HG02678 (cell line): ENCODE results near the gene NFX1.
"Not testable (repeated sequence)": the region's sequence is repeated elsewhere in the genome, so short reads cannot be mapped to it uniquely, and the experiment has no call there.

ENCODE experiments used
- ATAC-seq: cut with Tn5 transposase; IDR thresholded peaks from one replicate; pipeline ENCODE4 v1.9.1; 2021; ENCODE audit warnings: mild to moderate bottlenecking, moderate library complexity; ENCODE audit not compliant: unreplicated experiment

The NFX1 gene

GRCh38 chr9:33306037-33306436 lies 15.7 kb downstream of the NFX1 start:
- no peak for ATAC-seq

GRCh38 chr9:33307067-33307466 lies 16.8 kb downstream of the NFX1 start:
- ATAC-seq, result no peak

- ATAC-seq, result no peak
These were observed 19.6 kb downstream of the NFX1 start for GRCh38 chr9:33309903-33310302.

GRCh38 chr9:33310748-33311147 lies 20.4 kb downstream of the NFX1 start:
- no peak for ATAC-seq

- no peak for ATAC-seq
These were observed 21.6 kb downstream of the NFX1 start for GRCh38 chr9:33311953-33312352.

DNA sequence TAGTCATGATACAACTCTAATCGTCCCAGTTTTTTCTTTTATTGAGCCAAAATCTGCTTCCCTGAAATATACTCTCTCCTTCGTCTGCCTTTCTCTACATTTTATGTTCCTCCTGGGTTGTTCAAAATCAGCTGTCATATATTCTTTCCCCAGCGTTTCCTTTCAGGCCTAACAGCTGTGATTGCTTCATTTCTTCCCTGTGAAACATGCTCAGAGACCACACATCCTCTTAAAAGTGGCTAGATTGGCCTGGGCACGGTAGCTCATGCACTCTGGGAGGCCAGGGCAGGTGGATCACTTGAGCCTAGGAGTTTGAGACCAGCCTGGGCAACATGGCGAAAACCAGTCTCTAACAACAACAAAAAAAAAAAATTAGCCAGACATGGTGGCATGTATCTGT lies 25.1 kb downstream of the NFX1 start:
- no peak for ATAC-seq

DNA sequence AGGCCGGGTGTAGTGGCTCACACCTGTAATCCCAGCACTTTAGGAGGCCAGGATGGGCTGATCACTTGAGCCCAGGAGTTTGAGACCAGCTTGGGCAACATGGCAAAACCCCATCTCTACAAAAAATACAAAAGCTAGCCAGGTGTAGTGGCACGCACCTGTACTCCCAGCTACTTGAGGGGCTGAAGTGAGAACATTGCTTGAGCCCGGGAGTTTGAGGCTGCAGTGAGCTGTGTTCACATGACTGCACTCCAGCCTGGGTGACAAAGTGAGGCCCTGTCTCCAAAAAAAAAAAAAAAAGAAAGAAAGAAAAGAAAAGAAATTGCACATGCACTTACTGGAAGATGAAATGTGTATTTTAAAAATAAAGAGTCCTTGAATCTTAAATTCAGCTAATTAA lies 26.8 kb downstream of the NFX1 start:
- not testable (repeated sequence) for ATAC-seq

DNA sequence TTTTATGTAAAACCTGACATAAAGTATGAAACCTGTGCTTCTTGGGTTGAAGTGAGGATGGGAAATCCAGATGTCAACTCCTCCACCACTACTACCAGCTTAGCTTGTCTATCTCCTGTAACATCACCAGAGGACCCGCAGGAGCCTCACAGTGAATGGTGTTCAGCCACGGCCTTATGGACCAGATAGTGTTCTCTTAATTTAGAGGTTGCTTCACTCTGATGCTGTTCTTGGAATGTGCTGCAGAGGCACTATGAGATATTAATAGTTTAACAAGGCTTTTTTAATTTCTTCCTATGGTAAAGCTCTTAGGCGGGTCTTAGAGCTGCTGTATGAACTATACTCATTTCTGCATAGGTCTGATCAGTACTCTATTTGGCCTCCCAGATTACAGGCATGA lies 27.9 kb downstream of the NFX1 start:
- no peak for ATAC-seq

- no peak for ATAC-seq
These were observed 28.5 kb downstream of the NFX1 start for GRCh38 chr9:33318781-33319180.

DNA sequence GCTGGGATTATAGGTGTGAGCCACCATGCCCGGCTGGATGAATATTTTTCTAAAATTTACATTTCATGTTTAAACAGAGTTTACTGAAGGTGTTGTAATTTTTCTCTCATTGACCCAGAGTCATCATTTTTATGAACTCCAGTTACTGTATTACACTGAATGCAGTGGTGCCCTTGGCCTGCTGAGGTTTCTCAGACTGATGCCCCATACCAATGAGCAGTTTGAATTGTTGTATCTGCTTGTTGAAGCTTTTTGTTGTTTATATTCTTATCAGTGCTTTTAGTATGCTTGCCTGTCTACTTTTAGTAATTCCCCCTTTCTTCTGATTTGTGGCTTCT lies 29.9 kb downstream of the NFX1 start:
- no peak for ATAC-seq

GRCh38 chr9:33320568-33321261 lies 30.4 kb downstream of the NFX1 start:
- no peak for ATAC-seq

DNA sequence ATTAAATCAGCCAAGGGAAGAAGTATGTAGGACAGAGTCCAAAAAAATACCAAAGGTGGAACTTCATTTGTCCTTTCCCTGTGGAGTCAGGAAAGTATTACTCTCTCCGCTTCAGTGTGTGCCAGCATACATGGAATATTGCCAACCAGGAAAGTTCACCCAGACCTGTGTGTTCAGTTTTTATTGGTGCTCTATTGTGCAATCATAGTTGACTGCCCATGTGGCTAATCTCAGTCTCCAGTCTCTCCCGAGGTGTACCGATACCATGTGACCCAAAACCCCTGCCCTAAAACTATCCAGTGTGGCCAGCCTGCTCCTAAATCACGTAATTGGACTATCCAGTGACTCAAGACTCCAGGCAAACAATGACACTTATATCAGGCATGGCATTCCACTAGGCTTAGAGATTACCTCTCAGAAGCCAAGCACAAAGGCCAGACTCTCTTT lies 38.8 kb downstream of the NFX1 start:
- ATAC-seq, result no peak

DNA sequence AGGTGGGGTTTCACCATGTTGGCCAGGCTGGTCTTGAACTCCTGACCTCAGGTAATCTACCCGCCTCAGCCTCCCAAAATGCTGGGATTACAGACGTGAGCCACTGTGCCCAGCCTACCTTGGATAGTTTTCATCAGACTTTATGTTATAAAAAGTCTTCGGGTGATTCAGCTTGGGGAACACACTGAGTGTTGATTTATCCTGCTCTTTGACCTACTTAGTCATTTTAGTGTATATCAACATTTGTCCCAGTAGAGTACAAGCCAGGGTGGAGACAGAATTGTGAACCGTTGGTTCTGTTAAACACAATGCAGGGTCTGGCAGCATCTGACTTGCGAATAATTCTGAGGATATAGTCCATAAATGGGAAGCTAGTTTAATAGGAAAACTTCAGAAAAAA lies 39.7 kb downstream of the NFX1 start:
- ATAC-seq, result no peak

- ATAC-seq, result no peak
These were observed 41.1 kb downstream of the NFX1 start for GRCh38 chr9:33331377-33331891.

- ATAC-seq, result no peak
These were observed 41.7 kb downstream of the NFX1 start for GRCh38 chr9:33332011-33332410.

GRCh38 chr9:33332956-33333355 lies 42.6 kb downstream of the NFX1 start:
- ATAC-seq, result not testable (repeated sequence)

DNA sequence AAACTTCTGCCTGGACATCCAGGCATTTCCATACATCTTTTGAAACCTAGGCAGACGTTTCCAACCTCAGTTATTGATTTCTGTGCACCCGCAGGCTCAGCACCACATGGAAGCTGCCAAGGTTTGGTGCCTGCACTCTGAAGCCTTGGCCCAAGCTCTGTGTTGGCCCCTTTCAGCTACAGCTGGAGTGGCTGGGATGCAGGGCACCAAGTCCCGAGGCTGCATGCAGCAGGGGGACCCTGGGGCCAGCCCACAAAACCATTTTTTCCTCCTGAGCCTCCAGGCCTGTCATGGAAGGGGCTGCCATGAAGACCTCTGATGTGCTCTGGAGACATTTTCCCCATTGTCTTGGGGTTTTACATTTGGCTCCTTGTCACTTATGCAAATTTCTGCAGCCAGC lies 49.9 kb downstream of the NFX1 start:
- no peak for ATAC-seq

GRCh38 chr9:33341182-33341581 lies 50.9 kb downstream of the NFX1 start:
- no peak for ATAC-seq

GRCh38 chr9:33344145-33344544 lies 53.8 kb downstream of the NFX1 start:
- ATAC-seq, result no peak

GRCh38 chr9:33346564-33346963 lies 56.2 kb downstream of the NFX1 start:
- ATAC-seq, result no peak

DNA sequence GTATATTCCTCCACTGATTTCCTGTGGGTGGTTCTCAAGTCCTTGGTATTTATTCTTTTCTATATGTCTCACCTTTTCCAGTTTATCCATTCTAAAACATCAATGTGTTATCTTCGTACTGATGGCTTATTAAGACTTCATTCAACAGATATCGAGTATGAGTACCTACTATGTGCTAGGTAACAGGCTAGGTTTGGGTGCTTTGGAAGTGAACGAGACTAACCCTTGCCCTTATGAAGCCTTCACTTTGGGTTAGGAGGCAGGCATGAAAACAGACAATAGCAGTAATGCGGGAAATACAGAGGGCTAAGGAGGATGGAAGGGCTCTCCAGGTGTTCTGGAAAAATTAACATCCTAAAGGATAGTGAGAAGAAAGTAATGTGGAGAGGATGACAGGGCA lies 58.7 kb downstream of the NFX1 start:
- ATAC-seq, result no peak

GRCh38 chr9:33349743-33350142 lies 59.4 kb downstream of the NFX1 start:
- ATAC-seq, result no peak

DNA sequence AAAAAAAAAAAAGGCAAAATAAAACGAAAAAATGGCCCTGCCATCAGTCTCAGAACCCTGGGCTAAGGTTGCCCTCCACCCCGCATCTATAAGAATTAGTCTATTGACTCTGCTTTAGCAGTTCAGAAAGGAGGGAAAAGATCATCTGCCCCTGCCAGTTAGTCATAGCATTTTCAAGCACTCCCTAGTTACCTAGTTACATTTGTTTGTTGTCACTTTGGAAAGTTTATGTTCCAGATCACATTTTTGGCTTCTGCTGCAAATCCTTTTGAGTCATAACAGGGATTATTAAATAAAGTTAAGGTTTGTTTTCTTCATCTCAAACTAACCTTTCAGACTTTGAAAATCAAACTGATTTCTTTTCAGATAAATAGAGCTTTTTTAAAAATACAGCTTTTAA lies 60.0 kb downstream of the NFX1 start:
- ATAC-seq, result no peak
